Fibroblast of skin of left quadriceps (primary cell): ENCODE measurements around the gene SPATA6L.

Experiments
- DNase-seq, 2 experiments: peaks; one replicate each; pipeline ENCODE4 v3.0.0-alpha.2; 2013; ENCODE audit warnings: low read depth in 2 of 2

The SPATA6L gene, protein sequence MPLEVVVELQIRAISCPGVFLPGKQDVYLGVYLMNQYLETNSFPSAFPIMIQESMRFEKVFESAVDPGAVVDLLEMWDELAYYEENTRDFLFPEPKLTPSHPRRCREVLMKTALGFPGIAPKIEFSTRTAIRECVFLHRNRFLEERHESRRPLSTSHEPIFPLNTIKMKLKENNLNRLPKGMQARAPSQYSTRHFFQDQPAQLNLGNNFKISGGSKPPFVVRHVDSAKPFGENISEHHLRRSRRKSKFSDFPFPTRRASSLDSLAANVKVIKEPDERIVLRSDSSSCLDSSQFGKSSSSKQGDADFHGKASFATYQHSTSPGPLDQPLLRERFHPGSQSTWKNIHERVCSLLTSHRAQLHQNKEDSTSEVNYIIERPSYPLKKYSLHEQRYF

GRCh38 chr9:4666042-4666699 is at the start of gene SPATA6L:
Gene SPATA6L, minus strand, starts transcription at chr9:4666480. Its CDS starts 230 bp downstream, at chr9:4666250.
- DNase-seq: no peak

GRCh38 chr9:4714266-4715016 is 48.2 kb upstream of the SPATA6L start:
- DNase-seq: no peak

DNA sequence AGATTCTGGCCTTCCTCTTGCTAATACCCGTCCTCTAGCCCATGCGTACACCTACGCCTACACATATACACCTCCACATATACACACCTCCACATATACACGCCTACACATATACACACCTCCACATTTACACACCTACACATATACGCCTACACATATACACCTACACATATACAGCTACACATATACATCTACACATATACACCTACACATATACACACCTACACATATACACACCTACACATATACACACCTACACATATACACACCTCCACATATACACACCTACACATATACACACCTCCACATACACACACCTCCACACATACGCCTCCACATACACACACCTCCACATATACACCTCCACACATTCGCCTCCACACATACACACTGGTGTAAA is 47.6 kb upstream of the SPATA6L start:
- no peak for DNase-seq

GRCh38 chr9:4709380-4709779 is 43.1 kb upstream of the SPATA6L start:
- no peak for DNase-seq

GRCh38 chr9:4706971-4707622 is 40.8 kb upstream of the SPATA6L start:
- DNase-seq: no peak

DNA sequence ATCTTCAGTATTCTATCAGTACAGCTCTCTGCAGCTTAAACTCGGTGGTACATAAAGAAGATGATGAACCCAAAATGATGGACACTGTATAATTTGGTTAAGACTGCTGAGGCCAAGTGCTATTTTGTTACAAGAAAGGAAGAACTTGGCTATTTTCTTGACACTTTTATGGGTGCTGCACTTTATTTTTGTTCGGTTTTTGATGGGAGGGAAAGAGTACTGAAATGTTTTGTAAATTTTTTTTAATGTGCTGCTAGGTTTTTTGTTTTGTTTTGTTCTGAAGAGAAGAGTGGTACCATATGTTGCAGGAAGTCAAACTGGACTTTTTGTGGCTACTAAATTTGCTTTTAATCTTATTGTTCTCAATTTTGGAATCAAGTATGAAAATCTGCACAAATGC is 39.7 kb upstream of the SPATA6L start:
- no peak for DNase-seq

DNA sequence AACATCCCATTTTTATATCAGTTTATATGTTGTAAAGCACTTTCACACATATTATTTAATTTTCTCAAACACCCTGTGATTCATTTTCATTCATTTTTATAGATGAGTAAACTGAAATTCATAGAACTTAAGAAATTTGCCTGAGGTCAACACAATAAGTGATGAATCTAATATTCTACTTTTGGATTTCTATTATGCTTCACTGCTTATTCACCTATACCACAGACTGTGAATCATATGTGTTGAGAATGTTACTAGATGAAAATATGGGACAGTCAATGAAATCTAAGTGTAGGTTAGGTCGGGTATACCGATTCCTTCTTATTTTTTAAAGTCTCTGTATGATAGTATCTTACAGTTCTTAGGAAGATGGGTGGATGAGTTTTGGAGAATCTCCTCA is 37.8 kb upstream of the SPATA6L start:
- no peak for DNase-seq

- DNase-seq: no peak
These were observed 35.2 kb upstream of the SPATA6L start for GRCh38 chr9:4701526-4701925.

- DNase-seq: no peak
These were observed 34.7 kb upstream of the SPATA6L start for GRCh38 chr9:4700932-4701331.

GRCh38 chr9:4700091-4700490 is 33.8 kb upstream of the SPATA6L start:
- no peak for DNase-seq

- no peak for DNase-seq
These were observed 25.5 kb upstream of the SPATA6L start for GRCh38 chr9:4691795-4692194.

DNA sequence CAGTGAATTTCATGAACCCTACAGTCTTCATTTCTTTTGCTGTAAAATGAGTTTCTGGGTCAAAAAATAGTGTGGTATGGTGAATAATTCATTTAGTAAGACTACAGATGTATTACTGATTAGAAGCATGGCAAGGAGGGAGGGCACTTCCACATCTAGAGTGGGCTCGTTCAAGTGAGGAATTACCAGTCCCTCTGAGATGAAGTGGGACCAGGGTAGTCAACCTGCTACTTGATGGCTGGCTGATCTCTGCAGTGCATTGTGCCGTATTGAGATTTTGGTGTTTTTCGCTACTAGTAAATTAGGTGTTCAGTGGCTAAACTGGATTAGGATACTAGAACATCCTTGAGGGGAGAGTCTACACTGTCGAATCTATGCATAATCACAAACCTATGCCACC is 23.9 kb upstream of the SPATA6L start:
- DNase-seq: no peak

GRCh38 chr9:4689687-4690104 is 23.4 kb upstream of the SPATA6L start:
- DNase-seq: no peak

DNA sequence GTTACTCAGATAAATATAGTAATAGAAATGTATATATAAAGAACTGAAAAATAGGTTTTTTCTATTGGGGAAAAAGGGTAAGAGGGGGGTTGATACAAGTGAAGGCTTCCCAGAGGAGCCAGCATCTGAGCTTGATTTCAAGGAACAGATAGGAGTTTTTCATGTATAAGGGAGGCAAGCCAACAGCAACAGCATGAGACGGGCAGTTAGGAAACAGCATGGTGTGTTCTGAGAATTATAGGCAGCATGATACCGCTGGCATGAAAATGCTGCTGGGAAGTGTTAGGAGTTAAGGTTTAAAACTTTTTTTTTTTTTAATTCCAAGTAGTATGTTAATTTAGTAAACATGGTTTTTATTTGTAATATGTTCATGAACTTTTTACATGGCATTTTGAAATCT is 22.7 kb upstream of the SPATA6L start:
- DNase-seq: no peak

GRCh38 chr9:4686584-4686983 is 20.3 kb upstream of the SPATA6L start:
- DNase-seq: no peak

DNA sequence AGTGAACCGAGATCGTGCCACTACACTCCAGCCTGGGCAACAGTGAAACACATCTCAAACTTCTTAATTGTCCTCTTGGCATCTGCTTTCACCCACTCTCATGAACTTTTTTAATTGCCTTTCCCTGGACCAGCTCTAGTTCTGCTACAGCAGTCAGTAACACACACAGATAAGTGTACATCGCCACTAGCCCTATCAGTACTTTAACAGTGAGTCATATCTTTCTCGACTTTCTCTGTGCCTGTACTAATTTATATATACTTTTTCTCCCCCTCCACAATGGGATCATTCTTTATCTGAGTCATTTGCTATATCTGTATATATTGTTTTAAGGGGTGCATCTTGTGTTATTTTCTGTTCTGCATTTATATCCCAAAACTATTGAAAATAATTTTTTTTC is 19.8 kb upstream of the SPATA6L start:
- no peak for DNase-seq

DNA sequence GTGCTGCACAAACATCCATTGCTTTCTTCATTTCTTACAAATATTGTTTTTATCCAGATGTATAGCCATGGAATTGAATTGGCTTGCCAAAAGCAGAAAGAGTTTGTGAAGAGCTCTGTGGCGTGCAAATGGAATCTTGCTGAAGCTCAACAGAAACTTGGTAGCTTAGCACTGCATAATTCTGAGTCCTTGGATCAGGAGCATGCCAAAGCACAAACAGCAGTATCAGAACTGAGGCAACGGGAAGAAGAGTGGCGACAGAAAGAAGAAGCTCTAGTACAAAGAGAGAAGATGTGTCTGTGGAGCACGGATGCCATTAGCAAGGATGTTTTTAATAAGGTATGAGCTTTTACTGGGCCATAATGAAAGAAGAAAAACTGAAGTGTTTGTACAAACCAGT is 18.5 kb upstream of the SPATA6L start:
- no peak for DNase-seq

GRCh38 chr9:4680750-4681149 is 14.5 kb upstream of the SPATA6L start:
- DNase-seq: no peak

DNA sequence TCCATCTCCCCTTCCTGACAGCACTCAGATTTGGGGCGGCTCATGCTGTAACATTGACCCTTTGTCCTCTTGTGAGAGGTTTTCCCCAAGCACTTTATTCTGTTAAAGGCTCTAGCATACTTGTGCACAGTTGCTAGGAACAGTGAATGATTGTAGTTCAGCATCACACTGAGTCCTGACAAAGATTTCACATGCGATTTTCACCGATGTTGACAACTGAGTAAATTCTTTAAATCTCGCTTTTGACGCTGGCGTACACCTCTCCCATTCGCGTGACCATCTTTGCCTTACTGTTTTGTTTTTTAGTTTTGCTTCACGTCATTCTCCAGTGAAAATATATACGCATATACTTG is 13.9 kb upstream of the SPATA6L start:
- no peak for DNase-seq

GRCh38 chr9:4679268-4680172 is 13.2 kb upstream of the SPATA6L start, which contains the start of gene CDC37L1:
Gene CDC37L1, plus strand, starts transcription at chr9:4679569. Its CDS starts 199 bp downstream, at chr9:4679768.
- peak; percentile 89 to 90 for DNase-seq

DNA sequence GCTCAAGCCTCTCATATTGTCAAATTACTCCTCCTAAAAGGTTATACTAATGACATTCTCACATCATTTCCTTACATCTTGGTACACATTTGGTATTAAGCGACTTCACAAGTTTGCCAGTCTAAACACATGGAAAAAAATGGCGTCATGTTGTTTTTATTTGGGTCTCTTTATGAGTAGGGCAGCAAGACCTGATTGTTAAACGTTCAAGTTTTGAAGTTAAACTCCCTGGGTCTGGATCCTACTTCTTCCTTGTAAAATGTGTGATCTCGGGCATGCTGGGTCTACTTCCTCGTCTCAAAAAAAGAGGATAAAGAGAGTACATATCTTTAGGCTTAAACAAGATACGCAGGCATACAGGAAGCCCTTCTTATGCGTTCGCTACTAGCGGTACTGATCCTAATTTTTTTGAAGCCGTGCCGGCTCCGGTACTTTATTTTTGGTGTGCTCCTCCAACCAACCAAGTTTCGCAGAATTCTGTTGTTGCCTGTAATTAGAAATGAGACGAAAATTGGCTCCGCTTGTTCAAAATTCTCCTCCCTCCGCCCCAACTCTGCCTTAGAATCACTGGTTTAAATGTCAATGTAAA is 12.5 kb upstream of the SPATA6L start:
- no peak for DNase-seq
